HS-27A (cell line): ENCODE data around the gene NUP214.
"Not testable (repeated sequence)": the region's sequence is repeated elsewhere in the genome, so short reads cannot be mapped to it uniquely, and the experiment has no call there.

Experiments used
- DNase-seq: peaks from one replicate; pipeline ENCODE4 v3.0.0-alpha.2; 2012; ENCODE audit warnings: low read depth, missing footprints

NUP214 gene

DNA sequence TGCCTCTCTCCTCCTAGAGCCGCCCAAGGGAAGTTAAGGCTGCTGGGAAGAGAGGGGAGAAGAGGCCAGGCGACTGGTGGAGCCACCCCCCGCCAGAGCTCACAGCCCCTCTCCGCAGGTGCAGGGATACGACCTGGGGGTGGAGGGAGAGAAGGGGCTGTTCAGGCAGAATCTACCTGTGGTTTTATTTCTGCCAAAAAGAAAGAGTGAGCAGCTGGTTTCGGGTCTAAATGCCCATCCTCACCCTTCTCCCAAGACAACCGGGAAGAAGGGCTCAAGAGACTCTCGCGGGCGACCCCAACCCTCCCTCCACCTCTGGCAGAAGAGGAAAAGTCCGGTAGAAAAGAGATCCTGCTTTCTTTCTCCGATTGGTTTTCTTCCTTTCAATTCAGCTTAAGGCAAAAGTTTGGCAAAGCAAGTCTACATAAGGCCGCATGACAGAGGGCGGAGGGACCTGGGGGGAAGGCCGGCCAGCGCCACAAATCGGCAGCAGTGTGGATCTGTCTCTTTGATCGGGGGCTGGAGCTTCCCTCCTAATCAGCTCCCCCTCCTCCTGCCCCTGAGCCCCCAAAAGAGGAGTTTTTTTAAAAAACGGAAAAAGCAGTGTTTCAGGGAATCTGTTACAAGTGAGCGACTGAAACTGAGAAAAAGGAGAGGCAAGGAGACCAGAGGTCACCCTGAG, 134.7 kb downstream of the NUP214 start:
- no peak for DNase-seq

DNA sequence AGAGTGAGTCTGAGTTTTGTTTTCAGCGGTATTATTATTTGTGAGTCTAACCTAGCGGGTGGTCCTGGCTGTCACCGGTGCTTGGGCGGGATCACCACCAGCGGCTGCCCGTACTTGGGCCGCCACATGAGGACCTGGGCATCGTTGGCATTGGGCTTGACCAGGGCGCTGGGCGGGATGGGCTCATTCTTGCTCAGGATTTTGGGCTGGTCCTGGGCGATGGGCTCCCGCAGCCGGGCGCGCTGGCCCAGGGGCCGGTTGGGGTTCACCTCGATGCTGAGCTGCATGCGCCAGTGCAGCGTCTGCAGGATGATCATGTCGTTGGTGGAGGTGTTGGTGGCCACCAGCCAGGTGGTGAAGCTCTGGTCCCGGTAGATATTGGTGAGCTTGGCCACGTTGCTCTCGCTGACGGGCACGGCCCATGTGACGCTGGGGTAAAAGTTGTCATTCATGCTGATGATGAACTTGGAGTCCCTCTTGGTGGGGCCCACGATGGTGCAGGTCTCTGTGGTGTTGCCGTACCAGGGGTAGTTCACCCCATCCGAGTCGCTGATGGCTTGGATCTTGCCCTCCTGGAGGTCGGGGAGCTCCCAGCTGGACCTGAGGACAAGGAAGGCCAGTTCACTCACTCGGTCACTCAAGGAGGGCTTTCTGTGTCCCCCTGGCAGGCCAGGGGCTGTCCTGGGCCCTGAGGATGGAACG, 135.5 kb downstream of the NUP214 start:
- no peak for DNase-seq

DNA sequence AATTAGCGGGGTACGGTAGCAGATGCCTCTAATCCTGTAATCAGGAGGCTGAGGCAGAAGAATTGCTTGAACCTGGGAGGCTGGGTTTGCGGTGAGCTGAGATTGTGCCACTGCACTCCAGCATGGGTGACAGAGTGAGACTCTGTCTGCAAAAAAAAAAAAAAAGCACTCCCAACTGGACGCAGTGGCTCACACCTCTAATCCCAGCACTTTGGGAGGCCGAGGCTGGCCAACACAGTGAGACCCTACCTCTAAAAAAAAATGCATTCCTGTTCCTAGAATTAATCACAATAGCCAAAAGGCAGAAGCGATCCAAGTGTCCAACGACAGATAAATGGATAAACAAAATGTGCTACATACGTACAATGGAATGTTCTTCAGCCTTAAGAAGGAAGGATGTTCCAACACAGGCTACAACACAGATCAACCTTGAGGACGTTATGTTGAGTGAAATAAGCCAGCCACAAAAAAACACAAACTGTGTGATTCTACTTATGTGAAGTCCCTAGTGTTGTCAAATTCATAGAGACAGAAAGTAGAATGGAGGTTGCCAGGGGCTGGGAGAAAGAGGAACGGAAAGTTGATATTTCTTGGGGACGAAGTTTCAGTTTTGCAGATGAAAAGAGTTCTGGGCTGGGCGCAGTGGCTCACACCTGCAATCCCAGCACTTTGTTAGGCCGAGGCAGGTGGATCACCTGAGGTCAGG, 137.1 kb downstream of the NUP214 start:
- DNase-seq = no peak

DNA sequence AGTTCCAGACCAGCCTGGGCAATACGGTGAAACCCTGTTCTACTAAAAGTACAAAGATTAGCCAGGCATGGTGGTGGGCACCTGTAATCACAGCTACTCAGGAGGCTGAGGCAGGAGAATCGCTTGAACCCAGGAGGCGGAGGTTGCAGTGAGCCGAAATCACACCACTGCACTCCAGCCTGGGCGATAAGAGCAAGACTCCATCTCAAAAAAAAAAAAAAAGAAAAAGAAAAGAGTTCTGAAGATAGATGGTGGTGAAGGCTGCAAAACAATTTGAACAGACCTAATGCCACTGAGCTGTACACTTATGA, 137.6 kb downstream of the NUP214 start:
- not testable (repeated sequence) for DNase-seq

DNA sequence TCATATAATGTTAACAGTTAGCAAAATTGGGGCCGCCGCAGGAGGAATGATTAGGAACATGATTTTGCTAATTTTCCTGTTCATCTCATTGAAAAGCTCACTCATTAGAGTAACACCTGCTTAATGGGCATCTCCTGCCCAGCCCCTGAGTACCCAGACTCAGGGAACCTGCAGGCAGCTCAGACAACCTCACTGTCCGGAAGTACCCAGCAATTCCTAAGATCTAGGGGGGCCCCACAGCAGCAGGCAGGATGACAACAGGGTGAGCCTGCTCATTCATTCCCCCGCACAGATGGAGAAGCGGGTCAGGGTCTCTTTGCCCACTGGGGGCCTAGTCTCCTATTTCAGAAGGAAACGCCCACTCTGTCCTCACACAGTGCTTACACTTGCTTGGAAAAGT, 138.3 kb downstream of the NUP214 start:
- no peak for DNase-seq

DNA sequence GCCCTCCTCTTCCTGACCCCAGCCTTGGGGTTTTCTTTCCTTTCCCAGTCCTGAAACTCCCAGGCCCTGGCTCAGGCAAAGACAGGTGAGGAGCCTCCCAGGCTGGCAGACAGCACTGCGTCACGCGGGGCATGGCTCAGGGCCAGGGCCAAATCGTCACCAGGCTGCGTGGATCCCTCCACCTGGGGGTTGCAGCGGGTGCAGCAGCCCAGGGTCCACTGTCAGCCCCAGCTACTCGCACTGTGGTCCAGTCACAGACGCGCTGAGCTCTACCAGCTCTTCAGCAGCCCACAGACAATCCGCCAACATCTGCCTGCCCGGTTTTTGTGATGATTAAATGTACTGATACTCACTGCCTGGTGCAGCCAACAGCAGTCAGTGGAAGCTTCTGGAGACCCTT, 138.8 kb downstream of the NUP214 start:
- DNase-seq = no peak

DNA sequence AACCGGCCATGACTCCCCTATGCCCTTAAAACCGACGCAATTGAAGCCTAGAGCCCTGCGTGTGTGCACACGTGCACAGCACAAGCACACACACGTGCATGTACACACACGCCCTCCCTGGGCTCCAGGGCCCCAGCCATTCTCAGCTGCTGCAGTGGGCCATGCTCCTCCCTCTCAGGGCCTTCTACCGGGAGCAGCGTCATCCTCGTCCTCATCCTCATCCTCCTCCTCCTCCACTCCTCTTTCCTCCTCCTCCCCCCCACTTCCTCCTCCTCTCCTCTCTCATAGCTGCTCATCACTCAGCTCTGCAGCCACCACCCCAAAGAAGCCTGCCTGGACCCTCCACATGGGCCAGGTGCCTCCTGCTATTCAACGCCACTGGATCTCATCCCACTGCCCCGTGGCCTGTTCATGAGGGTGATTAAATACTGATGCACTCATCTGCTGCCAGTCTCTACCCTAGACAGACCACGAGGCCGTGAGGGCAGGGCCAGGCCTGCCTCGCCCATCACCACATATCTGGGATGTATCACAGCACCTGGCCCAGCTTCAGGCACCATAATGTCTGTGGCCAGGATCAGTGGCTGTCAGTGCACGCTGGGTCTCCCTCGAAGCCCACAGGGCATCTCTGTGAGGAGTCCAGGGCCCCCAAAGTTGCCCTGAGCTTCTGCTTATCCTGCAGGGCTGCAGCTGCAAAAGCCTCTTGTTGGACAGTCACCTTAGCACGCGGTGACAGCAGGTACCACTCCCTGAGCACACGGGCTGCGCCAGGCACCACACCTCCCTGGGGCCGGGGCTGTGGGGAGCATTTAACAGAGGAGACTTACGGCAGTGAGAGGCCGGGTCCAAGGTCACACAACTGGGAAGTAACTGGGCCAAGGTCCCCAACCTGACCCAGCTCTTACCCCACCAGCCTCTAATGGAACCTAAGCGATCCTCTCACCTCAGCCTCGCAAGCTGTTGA, 141.2 kb downstream of the NUP214 start:
- DNase-seq = no peak

DNA sequence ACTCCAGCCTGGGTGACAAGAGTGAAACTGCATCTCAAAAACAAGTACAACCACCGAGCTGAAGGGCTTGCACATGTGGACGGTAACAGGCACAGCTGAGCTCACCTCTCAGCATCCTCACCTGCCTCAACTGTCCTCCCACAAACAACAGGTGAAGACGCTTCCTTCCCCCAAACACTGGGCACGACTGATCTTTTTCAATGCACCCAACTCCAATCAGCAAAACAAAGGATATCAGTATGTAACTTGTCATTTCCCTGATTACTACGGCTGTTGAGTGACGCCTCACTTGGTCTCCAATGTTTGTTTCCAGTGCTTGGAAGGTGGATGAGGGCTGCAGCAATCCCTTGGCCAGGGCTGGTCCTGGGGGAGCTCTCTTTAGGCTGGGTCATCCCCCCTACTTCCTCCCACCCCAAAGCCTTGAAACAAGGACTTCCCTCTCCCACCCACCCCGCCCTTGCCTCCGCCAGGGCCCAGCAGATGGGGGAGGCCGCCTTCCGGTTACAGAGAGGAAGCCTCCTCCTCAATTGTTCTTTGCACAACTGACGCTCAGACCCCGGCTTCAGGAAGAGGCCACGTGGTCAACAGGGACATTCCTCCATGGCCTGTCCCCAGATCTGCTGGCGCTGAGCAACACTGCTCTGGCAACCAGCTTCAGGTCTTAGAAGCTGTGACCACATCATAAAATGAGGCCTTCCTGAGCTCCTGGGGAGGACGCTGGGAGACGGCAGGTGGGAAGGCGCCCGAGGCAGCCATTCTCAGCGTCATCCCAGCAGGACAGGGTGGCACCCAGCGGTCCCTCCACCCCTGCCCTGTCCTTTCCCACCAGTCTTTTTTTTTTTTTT, 145.0 kb downstream of the NUP214 start:
- no peak for DNase-seq

DNA sequence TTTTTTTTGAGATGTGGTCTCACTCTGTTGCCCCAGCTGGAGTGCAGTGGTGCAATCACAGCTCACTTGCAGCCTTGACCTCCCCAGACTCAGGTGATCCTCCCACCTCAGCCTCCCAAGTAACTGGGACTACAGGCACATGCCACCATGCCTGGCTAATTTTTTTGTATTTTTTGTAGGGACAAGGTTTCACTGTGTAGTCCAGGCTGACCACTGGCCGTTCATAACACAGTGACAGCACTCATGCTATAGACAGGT, 145.6 kb downstream of the NUP214 start:
- not testable (repeated sequence) for DNase-seq

DNA sequence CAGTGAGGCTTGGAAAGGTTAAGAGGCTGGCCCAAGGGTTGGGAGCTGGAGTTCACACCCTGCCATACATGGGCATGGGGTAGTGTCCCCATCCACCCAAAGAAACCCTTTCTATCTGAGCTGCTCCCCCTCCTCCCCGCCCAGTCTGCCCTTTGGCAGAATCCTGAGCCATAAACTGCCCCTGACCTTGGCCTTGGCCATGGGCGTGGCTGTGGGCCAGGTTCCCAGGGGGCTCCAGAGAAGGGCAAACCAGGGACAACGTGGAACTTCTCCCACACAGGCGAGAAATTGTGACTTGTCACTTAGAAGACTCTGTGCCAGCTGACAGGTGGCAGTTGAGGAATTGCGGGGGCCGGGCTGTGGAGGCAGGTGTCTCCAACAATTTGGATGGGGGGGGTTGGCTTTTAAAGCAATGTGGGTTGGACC, 146.1 kb downstream of the NUP214 start:
- DNase-seq = no peak

DNA sequence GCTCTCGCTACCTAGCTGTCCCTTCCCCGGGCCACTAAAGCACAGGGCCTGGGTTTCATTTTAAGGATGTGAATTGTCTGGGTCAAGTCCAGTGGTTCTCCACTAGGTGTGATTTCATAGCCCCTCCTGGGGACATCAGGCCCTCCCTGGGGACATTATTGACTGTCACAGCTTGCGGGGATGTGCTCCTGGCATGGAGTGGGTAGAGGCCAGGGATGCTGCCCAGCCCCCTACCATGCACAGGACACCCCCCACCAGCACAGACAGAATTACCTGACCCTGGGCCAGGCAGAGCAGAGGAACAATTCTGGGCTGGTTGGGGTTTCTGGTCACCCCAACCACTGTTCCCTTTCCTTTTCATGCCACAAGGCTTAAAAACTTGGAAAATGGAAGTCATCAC, 146.8 kb downstream of the NUP214 start:
- DNase-seq = no peak

DNA sequence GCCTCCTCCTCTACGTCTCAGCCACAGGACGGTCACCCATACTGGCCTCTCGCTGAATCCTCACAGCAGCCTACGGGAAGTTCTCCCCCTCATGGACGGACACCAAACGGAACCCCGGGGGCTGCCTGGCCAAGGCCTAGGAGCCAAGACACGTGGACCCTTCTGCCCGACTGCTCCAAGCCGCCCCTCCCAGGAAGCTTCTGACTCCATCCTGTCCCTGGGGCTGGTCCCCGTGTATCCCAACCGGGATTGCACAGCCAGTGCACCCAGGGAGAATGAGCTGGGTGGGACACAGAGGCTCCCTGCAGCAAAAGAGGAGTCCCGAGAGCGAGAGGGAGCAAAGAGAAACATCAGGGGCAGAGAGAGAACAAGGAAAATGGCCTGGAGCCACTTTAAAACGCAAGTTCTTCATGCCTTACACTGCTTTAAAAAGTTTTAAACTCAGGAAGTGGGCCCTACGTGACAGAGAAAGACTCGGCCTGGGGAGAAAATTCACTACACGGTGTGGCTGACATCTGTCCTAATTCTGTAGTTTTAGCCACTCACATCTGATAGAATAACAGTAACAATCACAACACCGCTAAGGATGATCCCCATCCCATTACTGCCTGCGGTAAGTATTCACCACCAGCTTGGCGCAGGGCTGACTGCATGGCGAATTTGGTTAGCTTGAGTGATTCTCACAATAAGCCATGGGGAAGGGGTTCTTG, 147.9 kb downstream of the NUP214 start:
- no peak for DNase-seq

DNA sequence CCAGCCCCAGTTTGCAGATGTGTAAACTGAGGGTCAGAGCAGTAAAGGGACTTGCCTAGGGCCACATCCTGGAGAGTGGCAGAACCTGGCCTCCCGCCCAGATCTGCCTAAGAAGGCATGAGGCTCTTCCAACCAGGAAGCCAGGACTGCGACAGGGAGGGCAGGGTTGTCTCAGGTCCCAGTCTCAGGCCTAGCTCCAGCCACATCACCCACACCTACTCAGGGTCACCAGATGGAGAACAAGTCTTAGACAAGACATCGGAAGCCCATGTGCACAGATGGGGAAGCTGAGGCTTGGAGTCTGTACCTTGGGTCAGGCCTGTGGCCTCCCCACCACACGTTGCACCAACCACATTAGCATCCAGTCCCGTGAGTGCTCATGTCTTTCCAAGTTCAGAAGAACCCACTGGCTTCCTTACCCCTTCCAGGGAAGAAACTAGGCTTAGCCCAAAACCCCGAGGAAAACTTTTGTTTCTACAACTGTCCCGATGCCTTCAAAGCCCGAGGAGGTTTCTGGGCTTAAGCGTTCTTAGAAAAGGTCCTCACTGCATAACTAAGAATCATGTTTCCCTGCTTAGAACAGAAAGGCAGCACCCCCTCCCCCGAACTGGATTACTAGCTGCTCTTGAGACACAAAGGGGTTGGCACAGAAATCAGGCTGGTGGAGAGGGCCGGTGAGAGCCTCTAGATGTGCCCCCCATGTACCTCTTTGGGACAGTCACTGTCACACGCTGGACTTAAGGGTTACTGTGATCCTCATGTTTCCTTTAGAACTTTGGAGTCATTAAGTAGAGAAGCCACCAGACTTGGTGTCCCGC, 148.7 kb downstream of the NUP214 start:
- DNase-seq = no peak

DNA sequence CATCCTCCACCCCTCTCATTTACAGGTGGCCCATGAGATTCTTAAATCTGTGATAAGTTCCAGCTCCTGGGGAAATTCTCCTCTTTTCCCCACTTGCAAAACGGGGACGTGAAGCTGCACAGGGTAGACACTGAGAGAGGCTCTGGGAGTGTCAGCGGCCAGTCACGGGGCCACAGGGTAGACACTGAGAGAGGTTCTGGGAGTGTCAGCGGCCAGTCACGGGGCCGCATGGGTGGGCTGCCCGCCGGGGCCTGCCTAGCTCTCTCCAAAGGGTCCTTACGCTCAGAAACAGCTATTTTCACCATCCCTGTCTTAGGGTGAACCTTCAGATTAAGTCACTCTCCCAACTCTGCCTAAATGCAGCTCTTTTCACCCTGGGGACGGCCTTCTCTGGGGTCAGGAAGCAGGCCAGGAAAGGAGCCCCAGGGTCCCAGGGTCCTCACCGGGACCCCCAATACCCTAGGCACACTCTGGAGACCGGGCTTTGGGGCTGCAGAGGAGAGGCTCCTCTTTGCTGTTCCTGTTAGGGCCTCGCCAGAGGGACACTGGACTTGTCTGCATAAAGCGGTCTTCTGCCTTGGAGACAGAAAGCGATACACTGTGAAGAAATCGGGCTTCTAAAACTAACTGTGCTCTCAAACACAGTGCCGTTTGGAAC, 149.4 kb downstream of the NUP214 start:
- no peak for DNase-seq

DNA sequence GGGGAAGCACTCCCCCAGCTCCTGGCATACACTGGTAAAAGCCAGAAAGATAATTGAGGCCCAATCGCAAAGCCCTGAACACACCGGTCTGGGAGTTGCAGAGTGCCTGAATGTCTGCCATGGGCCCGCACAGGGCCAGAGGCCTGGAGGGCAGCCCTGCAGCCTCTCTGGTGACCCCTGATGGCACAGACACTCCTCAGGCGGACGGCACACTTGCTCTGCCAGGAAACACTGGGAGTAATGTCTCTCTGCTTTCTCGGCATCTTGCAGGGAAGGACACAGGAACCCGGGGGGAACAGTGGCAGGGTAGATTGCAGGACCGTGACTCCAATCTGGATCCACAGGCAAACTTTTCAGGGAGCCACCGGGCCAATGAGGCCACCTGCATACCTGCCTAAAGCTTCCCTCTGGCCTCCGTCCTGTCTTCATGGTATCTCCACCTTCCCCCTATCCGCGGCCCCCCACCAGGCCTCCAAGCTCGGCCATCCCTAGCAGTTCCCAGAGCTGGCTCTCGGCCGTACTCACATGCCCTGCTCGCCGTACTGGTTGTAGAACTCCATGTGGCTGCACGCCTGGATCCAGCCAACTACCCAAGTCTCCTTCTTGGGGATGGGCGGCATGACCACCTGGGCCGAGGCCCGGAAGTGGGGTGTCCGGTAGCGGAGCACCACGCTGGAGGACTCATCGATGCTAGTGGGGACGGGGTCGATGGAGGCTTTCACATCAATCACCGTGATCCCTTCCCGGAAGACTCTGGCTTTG, 150.1 kb downstream of the NUP214 start:
- DNase-seq = no peak

DNA sequence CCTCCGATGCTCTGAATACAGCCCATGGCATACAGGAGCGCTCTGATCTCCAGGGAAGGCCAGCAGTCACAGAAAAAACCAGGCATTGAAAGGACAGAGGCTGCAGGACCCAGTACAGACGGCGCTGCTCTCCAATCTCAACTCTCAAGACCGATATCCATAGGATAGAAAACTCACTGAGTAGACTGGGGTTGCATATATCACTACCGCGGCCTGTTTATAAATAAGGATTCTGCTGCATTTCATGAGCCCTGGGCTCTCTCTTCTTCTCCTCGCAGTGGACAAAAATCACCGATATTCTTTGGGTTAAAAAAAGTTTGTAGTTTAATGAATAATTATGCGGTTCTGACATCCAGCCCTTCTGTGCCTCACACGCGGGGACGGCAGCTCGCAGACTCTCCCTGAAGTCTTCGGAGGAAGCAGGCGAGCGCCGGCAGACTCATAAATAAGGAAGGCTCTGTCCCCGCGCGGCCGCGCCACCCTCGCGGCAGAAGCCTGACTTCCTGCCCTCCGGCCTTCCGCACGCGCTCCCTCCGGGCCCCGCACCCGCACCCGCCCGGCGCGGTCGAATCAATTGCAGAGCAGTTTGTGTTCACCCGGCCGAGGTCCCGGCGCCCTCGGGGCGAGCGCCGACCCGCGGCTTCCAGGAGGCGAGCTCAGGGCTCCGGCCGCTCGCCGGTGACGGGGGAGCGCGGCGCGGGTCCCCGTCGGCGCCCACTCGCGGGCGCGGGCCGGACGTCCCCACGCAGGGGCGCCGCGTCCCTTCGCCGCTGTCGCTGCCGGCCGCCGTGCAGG, 150.9 kb downstream of the NUP214 start, which contains the start of gene FAM78A:
FAM78A (minus strand) TSS at position 417 of the 795 bp plus-strand sequence; CDS start at position 86, 331 bp downstream.
- DNase-seq = no peak

DNA sequence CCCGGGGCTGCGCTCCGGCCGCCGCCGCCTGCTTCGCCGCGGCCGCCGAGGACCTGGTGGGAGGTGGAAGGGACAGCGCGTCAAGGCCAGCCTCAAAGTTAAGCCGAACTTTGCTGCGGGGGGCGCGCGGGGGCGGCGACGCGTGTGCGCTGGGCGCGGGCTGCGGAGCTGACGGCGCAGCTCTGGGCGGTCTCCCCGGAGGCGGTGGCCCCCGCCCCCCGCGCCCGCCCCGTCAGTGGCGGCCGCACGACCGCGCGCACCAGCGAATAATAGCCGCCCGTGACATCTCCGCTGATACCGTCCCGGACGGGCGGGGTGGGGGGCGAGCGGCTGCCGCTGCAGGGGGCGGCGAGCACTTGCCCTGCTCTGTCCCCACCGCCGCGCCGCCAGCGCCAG, 151.5 kb downstream of the NUP214 start:
- no peak for DNase-seq
